Measurements from ENCODE around the gene DHX57. TPM values are rescaled to one million over a fixed set of nuclear protein-coding genes. Genes with fewer than 3 reads are reported as not detected.
"Not testable (repeated sequence)": the region's sequence is repeated elsewhere in the genome, so short reads cannot be mapped to it uniquely, and the experiment has no call there.

DHX57 gene
- total RNA-seq, 8 experiments from 2014 or later, result 10.6 to 31.8 (median 28.1) TPM

DNA sequence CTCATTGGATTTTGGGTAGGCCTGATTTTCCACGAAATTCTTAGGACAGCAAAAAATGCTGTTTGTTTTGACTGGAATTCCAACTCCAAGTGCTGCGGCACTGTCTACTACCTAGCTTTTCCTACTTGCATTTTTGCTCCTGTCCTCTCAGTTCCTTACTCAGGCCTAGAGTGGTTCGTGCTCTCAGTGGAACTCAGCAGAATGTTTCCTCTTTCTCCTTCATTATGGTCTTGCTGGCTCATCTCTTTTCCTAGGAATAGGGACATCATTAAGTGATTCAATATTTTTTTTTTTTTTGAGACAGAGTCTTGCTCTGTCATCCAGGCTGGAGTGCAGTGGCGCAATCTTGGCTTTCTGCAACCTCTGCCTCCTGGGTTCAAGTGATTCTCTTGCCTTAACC lies 59.8 kb downstream of the DHX57 start:
- H3K4me3 ChIP-seq, result no peak overlapping the region
- no peak overlapping the region for H3K27ac ChIP-seq
- no peaks in the 10 kb centered on the region for H3K4me1 ChIP-seq (replicated peaks in 1 of 2)
- in situ Hi-C loops (cut with MboI; ENCODE audit: low pct_unique_long_range_greater_than_20kb in 2 of 9, low sequenced_read_pairs in 9 of 9, unreplicated experiment in 9 of 9), result no loop called here
- peak in 1 of 8 experiments; percentile 14 for ATAC-seq (replicated peaks in 6 of 8)
- WGBS, 10 experiments, result 80 to 100% (median 88%) methylated on average over 1 to 4 of the region's 4 CpGs; no CpG with 5 or more reads in 1 of the 10 experiments

DNA sequence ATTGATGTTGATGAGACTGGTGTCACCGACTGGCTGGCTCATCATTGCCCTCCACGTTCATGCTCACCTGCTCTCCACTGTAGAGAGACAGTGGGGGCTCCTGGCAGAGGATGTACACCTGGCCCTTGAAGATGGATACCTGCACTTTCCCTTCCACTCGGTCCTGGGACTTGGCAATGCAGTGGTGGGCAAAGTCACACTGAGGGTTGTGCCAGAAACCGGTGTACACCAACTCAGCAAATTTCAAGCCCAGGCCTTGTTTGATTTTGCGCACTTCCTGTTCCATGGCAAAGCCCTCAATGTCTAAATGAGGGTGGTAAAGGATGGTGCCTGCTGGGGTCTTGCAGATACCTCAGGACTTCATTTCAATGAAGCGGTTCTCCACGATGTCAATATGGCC lies 65.2 kb downstream of the DHX57 start:
- no peak for ATAC-seq (replicated peaks in 6 of 8)
- no peaks in the 10 kb centered on the region for H3K4me1 ChIP-seq (replicated peaks in 1 of 2)
- H3K27ac ChIP-seq, result no peak overlapping the region
- in situ Hi-C loops (cut with MboI; ENCODE audit: low pct_unique_long_range_greater_than_20kb in 2 of 9, low sequenced_read_pairs in 9 of 9, unreplicated experiment in 9 of 9), result no loop called here
- no peak overlapping the region for H3K4me3 ChIP-seq
- WGBS, 10 experiments, result 90 to 100% (median 96%) methylated on average over 1 to 4 of the region's 7 CpGs; no CpG with 5 or more reads in 5 of the 10 experiments

DNA sequence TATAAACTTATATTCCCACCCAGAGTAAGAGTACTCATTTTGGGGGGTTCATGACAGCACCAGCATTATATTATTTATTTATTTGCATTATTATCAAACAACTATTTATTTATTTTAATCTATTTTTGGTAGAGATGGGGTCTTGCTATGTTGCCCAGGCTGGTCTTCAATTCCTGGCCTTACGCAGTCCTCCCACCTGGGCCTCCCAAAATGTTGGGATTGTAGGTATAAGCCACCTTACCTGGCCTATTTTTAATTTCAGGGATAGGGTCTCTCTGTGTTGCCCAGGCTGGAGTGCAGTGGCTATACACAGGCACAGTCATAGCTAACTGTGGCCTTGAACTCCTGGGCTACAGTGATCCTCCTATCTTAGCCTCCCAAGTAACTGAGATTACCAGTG lies 67.1 kb downstream of the DHX57 start:
- no peak for ATAC-seq (replicated peaks in 6 of 8)
- no peaks in the 10 kb centered on the region for H3K4me1 ChIP-seq (replicated peaks in 1 of 2)
- in situ Hi-C loops (cut with MboI; ENCODE audit: low pct_unique_long_range_greater_than_20kb in 2 of 9, low sequenced_read_pairs in 9 of 9, unreplicated experiment in 9 of 9), result no loop called here
- H3K27ac ChIP-seq, result no peak overlapping the region
- H3K4me3 ChIP-seq, result no peak overlapping the region
- 86 to 100% (median 100%) methylated on average over 1 of the region's 1 CpG; no CpG with 5 or more reads in 4 of the 10 experiments for WGBS, 10 experiments

DNA sequence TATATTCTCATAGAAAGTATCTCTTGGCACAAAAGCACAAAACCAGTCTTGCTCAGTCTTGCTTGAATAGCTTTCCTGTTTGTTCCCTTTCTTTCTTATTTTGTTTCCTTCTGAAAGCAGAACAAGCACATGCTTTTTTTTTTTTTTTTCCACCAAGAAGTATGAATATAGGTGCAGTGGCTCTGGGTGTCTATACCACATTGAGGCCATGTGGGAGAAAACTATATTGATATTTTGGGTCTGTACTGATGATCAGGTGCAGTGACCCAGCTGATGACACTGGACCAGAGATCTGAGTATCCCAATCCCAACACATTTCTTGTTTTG lies 69.0 kb downstream of the DHX57 start:
- H3K27ac ChIP-seq, result no peak overlapping the region

DNA sequence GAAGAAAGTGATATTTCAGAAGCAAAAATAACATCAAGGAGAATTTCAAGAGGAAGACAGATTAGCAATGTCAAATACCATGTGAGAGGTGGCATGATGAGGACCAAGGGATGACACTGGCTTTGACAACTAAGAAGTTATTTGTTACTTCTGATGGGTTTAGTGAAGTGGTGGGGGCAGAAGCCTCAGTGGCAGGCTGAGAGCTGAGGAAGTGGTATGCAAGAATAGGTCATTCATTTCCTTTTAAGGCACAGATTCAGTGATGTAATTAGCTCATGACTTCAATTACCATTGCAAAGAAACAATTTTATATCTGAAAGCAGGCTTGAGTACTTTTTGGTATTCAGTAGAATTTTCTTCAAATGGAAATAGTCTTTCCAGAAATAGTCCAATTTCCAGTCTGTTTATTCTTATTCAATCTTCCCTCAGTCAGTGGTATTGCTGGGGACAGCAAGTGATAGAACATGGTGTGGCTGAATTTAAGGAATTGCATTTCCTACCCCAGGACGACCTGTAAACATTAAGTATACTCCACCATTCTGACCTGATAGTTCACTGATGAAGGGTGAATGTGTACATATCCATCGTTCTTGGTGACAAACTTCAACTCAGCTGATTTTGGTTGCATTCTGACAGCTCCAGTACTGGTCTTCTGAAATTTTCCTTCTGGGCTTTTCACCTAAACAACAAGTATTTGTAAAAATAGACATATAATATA lies 69.6 kb downstream of the DHX57 start:
- peak in 5 of 8 experiments; percentile 22 to 82 (median 42) for ATAC-seq (replicated peaks in 6 of 8)
- Histone ChIP-seq H3K4me1 (replicated peaks in 1 of 2) (no peaks in the 10 kb centered on the region), H3K27ac (no peak overlapping the region), H3K4me3 (no peak overlapping the region)
- in situ Hi-C loops (cut with MboI; ENCODE audit: low pct_unique_long_range_greater_than_20kb in 2 of 9, low sequenced_read_pairs in 9 of 9, unreplicated experiment in 9 of 9), result no loop called here
- WGBS, 10 experiments, result 20 to 100% (median 57%) methylated on average over 1 to 2 of the region's 2 CpGs; no CpG with 5 or more reads in 2 of the 10 experiments

More for the DNA sequence above, 69.0 kb downstream of the DHX57 start:
- in situ Hi-C loops (cut with MboI; ENCODE audit: low pct_unique_long_range_greater_than_20kb in 2 of 9, low sequenced_read_pairs in 9 of 9, unreplicated experiment in 9 of 9), result no loop called here
- no peak overlapping the region for H3K4me3 ChIP-seq
- no peaks in the 10 kb centered on the region for H3K4me1 ChIP-seq (replicated peaks in 1 of 2)
- ATAC-seq (replicated peaks in 6 of 8), result no peak

DNA sequence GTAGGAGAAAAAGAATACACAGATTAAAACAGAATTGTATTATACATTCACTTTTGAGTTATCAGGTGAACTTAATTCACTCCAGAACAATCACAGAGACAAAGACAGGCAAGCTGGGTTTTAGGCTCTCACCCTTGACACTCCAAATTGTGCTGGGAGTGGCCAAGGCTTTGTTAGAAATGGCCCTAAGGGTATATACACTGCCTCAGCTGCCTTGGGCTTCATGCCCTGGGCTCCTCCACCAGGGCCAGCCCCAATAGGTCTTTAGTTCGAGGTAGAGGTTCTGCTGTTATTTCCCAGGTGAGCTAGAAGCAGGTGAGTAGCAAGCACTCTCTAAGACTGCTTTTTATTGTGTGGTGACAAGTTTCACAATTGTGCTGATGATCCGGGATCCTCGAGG lies 77.8 kb downstream of the DHX57 start:
- H3K27ac ChIP-seq, result no peak overlapping the region
- WGBS, 10 experiments, result 81 to 100% (median 100%) methylated on average over 1 to 3 of the region's 3 CpGs; no CpG with 5 or more reads in 3 of the 10 experiments
- no peak for ATAC-seq (replicated peaks in 6 of 8)
- in situ Hi-C loops (cut with MboI; ENCODE audit: low pct_unique_long_range_greater_than_20kb in 2 of 9, low sequenced_read_pairs in 9 of 9, unreplicated experiment in 9 of 9), result no loop called here
- H3K4me1 ChIP-seq (replicated peaks in 1 of 2), result no peaks in the 10 kb centered on the region
- H3K4me3 ChIP-seq, result no peak overlapping the region

DNA sequence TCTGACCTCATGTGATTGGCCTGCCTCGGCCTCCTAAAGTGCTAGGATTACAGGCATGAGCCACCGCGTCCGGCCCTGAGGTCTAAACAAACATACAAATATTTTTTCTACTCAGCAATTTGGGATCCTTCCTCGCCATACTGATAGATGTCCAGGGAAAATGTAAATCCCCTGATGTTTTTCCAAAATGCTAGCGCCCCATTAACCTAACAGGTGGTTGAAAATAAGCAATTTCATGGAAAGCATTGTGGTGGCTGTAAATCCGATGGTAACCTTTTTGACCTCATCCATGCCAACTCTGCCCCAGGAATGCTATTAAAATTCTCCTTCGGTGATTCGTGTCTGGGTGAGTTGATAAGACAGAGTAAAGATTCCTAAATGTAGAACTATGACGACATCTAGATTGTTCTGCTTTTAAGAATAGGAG lies 78.5 kb downstream of the DHX57 start:
- Histone ChIP-seq H3K4me1 (replicated peaks in 1 of 2) (no peaks in the 10 kb centered on the region), H3K4me3 (no peak overlapping the region), H3K27ac (no peak overlapping the region)
- in situ Hi-C loops (cut with MboI; ENCODE audit: low pct_unique_long_range_greater_than_20kb in 2 of 9, low sequenced_read_pairs in 9 of 9, unreplicated experiment in 9 of 9), result no loop called here
- WGBS, 10 experiments, result 62 to 100% (median 87%) methylated on average over 1 to 10 of the region's 10 CpGs; no CpG with 5 or more reads in 1 of the 10 experiments
- ATAC-seq (replicated peaks in 6 of 8), result no peak

DNA sequence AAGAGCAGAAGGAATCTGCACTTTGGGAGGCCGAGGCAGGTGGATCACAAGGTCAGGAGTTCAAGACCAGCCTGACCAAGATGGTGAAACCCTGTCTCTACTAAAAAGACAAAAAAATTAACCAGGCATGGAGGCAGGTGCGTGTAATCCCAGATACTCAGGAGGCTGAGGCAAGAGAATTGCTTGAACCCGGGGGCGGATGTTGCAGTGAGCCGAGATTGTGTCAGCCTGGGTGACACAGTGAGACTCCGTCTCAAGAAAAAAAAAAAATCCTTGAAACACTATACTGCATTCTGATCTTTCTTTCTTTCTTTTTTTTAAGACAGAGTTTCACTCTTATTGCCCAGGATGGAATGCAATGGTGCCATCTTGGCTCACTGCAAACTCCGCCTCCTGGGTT lies 80.7 kb downstream of the DHX57 start:
- in situ Hi-C loops (cut with MboI; ENCODE audit: low pct_unique_long_range_greater_than_20kb in 2 of 9, low sequenced_read_pairs in 9 of 9, unreplicated experiment in 9 of 9); ATAC-seq (replicated peaks in 6 of 8); H3K4me3 ChIP-seq; H3K4me1 ChIP-seq (replicated peaks in 1 of 2); H3K27ac ChIP-seq: not testable (repeated sequence)
- 82 to 100% (median 92%) methylated on average over 1 to 6 of the region's 7 CpGs; no CpG with 5 or more reads in 1 of the 10 experiments for WGBS, 10 experiments

DNA sequence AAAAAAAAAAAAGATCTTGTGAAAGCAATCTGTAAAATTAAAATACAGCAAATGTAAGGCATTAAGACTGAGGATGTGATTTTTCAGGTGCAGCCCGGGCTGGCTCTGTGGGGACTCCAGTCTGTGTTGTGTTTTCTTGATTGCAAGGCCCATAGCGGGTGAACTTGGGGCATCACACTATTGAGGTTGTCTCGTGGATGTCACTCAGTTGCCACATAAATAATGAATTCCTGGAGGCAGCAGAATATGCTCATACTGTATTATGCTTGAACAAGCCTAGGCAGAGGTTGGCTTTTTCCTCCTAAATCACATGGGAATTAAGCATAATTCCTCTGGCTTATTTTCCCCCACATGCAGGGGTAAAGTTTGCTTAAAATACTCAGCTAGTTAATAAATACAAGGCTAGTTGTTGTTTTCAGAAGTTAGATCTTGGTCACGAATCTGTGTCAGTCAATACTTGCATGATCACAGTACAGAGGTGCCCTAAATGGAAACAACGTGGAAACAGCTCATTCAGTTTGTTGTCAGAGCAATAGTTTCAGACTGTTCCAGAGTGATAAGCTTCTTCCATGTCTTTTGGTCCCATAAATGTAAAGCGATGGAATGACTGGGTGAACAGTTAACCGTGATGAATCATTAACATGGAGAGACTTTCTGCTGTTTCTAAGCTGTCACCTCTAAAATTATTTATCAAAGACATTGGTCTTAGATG lies 81.3 kb downstream of the DHX57 start:
- H3K4me3 ChIP-seq, result no peak overlapping the region
- H3K4me1 ChIP-seq (replicated peaks in 1 of 2), result no peaks in the 10 kb centered on the region
- in situ Hi-C loops (cut with MboI; ENCODE audit: low pct_unique_long_range_greater_than_20kb in 2 of 9, low sequenced_read_pairs in 9 of 9, unreplicated experiment in 9 of 9), result no loop called here
- peak in 3 of 8 experiments; percentile 30 to 53 (median 32) for ATAC-seq (replicated peaks in 6 of 8)
- no peak overlapping the region for H3K27ac ChIP-seq
- WGBS, 10 experiments, result 20 to 96% (median 80%) methylated on average over 2 to 7 of the region's 7 CpGs

DNA sequence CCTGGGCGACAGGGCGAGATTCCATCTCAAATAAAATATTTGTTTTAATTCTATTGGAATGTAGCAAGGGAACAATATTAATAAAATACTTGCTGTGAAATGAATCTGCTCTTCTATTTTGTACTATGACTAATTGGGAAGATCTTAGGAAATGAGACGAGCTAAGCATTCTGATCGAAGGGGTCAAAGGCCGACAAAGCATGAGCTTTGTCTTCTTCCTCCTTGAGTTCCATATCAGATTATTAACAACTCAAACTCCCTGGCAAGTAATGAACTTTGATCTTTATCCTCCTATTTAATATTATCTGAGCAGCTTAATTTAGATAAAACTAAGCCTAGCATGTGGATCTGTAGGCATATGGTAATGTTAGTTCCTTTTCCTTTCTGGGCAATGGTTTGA lies 82.2 kb downstream of the DHX57 start:
- in situ Hi-C loops (cut with MboI; ENCODE audit: low pct_unique_long_range_greater_than_20kb in 2 of 9, low sequenced_read_pairs in 9 of 9, unreplicated experiment in 9 of 9), result no loop called here
- WGBS, 10 experiments, result 69 to 100% (median 96%) methylated on average over 1 to 5 of the region's 5 CpGs; no CpG with 5 or more reads in 2 of the 10 experiments
- ATAC-seq (replicated peaks in 6 of 8), result no peak
- H3K4me1 ChIP-seq (replicated peaks in 1 of 2), result peaks cover 0 to 2% of the 10 kb centered on the region in 2 donors
- H3K4me3 ChIP-seq, result no peak overlapping the region
- no peak overlapping the region for H3K27ac ChIP-seq

DNA sequence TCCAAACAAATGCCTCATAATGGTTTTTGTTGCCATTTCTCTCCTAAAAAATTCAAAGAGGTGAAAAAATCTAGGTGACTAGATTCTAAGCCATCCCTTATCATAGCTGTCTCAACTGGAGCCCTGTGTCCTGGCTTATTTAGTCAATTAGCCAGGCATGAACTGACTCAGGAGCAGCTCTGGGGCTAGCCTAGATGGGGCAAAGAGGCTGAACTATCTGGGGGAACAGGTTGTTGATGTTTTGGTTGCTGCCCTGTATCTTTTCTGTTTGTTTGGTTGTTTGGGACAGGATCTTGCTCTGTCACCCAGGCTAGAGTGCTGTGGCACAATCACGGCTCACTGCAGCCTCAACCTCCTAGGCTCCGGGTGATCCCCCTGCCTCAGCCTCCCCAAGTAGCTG lies 83.0 kb downstream of the DHX57 start:
- H3K4me1 ChIP-seq (replicated peaks in 1 of 2), result peaks cover 0 to 4% of the 10 kb centered on the region in 2 donors
- WGBS, 10 experiments, result 0 to 100% (median 61%) methylated on average over 1 to 2 of the region's 2 CpGs; no CpG with 5 or more reads in 4 of the 10 experiments
- no peak for ATAC-seq (replicated peaks in 6 of 8)
- no peak overlapping the region for H3K4me3 ChIP-seq
- no peak overlapping the region for H3K27ac ChIP-seq
- in situ Hi-C loops (cut with MboI; ENCODE audit: low pct_unique_long_range_greater_than_20kb in 2 of 9, low sequenced_read_pairs in 9 of 9, unreplicated experiment in 9 of 9), result no loop called here

DNA sequence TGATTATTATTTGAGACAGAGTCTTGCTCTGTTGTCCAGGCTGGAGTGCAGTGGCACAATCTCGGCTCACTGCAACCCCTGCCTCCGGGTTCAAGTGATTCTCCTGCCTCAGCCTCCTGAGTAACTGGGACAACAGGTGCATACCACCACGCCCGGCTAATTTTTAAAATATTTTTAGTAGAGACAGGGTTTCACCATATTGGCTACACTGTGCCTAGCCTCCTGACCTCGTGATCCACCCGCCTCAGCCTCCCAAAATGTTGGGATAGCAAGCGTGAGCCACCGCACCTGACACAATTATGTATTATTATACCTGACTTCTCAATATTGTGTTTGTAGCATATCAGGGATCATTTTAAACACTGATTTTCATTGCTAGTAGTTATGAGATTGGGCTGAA lies 83.4 kb downstream of the DHX57 start:
- H3K4me3 ChIP-seq; H3K27ac ChIP-seq; H3K4me1 ChIP-seq (replicated peaks in 1 of 2); ATAC-seq (replicated peaks in 6 of 8); in situ Hi-C loops (cut with MboI; ENCODE audit: low pct_unique_long_range_greater_than_20kb in 2 of 9, low sequenced_read_pairs in 9 of 9, unreplicated experiment in 9 of 9): not testable (repeated sequence)
- WGBS, 10 experiments, result 67 to 100% (median 93%) methylated on average over 1 to 8 of the region's 8 CpGs; no CpG with 5 or more reads in 3 of the 10 experiments

DNA sequence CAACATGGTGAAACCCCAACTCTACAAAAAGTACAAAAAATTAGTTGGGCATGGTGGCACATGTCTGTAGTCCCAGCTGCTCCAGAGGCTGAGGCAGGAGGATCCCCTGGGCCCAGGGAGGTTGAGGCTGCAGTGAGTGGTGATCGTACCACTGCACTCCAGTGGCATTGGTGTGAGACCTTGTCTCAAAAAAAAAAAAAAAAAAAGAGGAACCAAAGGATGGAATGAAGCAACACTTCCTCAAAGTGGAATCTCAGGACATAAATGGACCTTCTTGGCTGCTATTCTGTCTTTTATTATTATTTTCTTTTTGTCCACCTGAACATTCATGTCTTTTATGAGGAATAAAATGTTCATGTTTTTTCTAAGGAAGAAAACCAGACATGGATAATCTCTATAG lies 84.0 kb downstream of the DHX57 start:
- in situ Hi-C loops (cut with MboI; ENCODE audit: low pct_unique_long_range_greater_than_20kb in 2 of 9, low sequenced_read_pairs in 9 of 9, unreplicated experiment in 9 of 9), result no loop called here
- Histone ChIP-seq H3K4me1 (replicated peaks in 1 of 2) (peaks cover 0 to 4% of the 10 kb centered on the region in 2 donors), H3K4me3 (no peak overlapping the region), H3K27ac (no peak overlapping the region)
- no peak for ATAC-seq (replicated peaks in 6 of 8)
- 50 to 100% (median 88%) methylated on average over 1 of the region's 1 CpG; no CpG with 5 or more reads in 5 of the 10 experiments for WGBS, 10 experiments

Data from motor neuron (in vitro differentiated cells).